Ishikawa (cell line): Measurements from ENCODE around the gene IL36RN.

Experiments
- CEBPB ChIP-seq: IDR thresholded peaks from 2 replicates; pipeline ENCODE4 v1.6.1; 2012
- CREB1 ChIP-seq: IDR thresholded peaks from 2 replicates; pipeline ENCODE4 v1.6.1; 2012; ENCODE audit warnings: low read depth
- EGR1 ChIP-seq: IDR thresholded peaks from 2 replicates; pipeline ENCODE4 v1.6.1; 2012
- EP300 ChIP-seq: IDR thresholded peaks from 2 replicates; pipeline ENCODE4 v1.6.1; 2012; ENCODE audit warnings: borderline replicate concordance
- FOXM1 ChIP-seq: IDR thresholded peaks from 2 replicates; pipeline ENCODE4 v1.6.1; 2012; ENCODE audit warnings: low read depth, borderline replicate concordance
- MAX ChIP-seq: IDR thresholded peaks from 2 replicates; pipeline ENCODE4 v1.6.1; 2012
- NFIC ChIP-seq: IDR thresholded peaks from 2 replicates; pipeline ENCODE4 v1.6.1; 2012
- RAD21 ChIP-seq: IDR thresholded peaks from 2 replicates; pipeline ENCODE4 v1.6.1; 2012; ENCODE audit warnings: low read depth
- TAF1 ChIP-seq: IDR thresholded peaks from 2 replicates; pipeline ENCODE4 v1.6.1; 2012; ENCODE audit warnings: low read depth, mild to moderate bottlenecking
- TCF12 ChIP-seq: IDR thresholded peaks from 2 replicates; pipeline ENCODE4 v1.6.1; 2012; ENCODE audit warnings: low read depth
- TEAD4 ChIP-seq: IDR thresholded peaks from 2 replicates; pipeline ENCODE4 v1.6.1; 2012
- USF1 ChIP-seq: IDR thresholded peaks from 2 replicates; pipeline ENCODE4 v1.6.1; 2012
- YY1 ChIP-seq: IDR thresholded peaks from 2 replicates; pipeline ENCODE4 v1.6.1; 2012; ENCODE audit warnings: low read depth
- ZBTB7A ChIP-seq: IDR thresholded peaks from 2 replicates; pipeline ENCODE4 v1.6.1; 2012; ENCODE audit warnings: low read depth
- TF ChIP-seq, protein P1 (sequence below): IDR thresholded peaks from 2 replicates; pipeline ENCODE4 v1.6.1; 2012; ENCODE audit warnings: low read depth, mild to moderate bottlenecking

IL36RN gene

GRCh38 chr2:113041871-113042270 is 17.1 kb upstream of the IL36RN start:
- no peak for TF ChIP-seq TEAD4
- TF ChIP-seq, protein P1, sequence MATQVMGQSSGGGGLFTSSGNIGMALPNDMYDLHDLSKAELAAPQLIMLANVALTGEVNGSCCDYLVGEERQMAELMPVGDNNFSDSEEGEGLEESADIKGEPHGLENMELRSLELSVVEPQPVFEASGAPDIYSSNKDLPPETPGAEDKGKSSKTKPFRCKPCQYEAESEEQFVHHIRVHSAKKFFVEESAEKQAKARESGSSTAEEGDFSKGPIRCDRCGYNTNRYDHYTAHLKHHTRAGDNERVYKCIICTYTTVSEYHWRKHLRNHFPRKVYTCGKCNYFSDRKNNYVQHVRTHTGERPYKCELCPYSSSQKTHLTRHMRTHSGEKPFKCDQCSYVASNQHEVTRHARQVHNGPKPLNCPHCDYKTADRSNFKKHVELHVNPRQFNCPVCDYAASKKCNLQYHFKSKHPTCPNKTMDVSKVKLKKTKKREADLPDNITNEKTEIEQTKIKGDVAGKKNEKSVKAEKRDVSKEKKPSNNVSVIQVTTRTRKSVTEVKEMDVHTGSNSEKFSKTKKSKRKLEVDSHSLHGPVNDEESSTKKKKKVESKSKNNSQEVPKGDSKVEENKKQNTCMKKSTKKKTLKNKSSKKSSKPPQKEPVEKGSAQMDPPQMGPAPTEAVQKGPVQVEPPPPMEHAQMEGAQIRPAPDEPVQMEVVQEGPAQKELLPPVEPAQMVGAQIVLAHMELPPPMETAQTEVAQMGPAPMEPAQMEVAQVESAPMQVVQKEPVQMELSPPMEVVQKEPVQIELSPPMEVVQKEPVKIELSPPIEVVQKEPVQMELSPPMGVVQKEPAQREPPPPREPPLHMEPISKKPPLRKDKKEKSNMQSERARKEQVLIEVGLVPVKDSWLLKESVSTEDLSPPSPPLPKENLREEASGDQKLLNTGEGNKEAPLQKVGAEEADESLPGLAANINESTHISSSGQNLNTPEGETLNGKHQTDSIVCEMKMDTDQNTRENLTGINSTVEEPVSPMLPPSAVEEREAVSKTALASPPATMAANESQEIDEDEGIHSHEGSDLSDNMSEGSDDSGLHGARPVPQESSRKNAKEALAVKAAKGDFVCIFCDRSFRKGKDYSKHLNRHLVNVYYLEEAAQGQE: no peak
- peak; percentile 57 for TF ChIP-seq RAD21
- TF ChIP-seq CREB1: no peak

GRCh38 chr2:113046465-113046864 is 12.5 kb upstream of the IL36RN start:
- TF ChIP-seq EP300 (no peak), EGR1 (no peak), MAX (no peak), CREB1 (no peak), NFIC (no peak), TEAD4 (no peak), YY1 (no peak), ZBTB7A (no peak)

- TF ChIP-seq FOXM1 (no peak), CEBPB (no peak), YY1 (no peak), TEAD4 (no peak), EP300 (no peak), MAX (no peak)
Measured at GRCh38 chr2:113050921-113051895, 7.8 kb upstream of the IL36RN start.

DNA sequence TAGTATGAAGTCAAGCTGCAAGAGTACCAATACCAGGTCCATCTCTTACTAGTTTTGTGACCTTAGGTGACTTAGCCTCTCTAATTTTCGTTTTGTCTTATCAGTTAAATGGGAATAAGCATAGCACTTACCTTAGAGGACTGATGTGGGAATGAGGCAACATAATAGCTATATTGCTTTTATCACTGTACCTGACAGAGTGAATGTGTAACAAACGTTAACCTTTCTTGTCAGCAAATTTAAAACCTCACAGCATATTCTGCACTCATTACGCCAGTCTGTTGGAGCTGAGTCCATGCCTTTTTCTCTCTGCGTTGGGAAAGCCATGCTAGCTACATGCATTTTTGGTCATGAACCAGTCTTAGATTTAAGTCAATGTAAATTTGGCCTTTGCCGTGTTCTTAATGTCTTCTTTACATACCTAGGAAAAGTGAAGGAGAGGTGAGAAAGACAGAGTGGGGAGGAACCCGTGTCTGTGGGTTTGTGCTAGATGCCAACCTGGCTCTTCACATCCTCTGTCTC is 6.5 kb upstream of the IL36RN start, which contains the start of gene IL36B:
Gene IL36B, minus strand, starts transcription at position 472 of the 522 bp plus-strand sequence.
- no peak for TF ChIP-seq TCF12
- no peak for TF ChIP-seq EGR1
- no peak for TF ChIP-seq CREB1
- TF ChIP-seq MAX: no peak
- TF ChIP-seq, protein P1: no peak
- TF ChIP-seq RAD21: no peak
- TF ChIP-seq TAF1: no peak
- TF ChIP-seq CEBPB: no peak

DNA sequence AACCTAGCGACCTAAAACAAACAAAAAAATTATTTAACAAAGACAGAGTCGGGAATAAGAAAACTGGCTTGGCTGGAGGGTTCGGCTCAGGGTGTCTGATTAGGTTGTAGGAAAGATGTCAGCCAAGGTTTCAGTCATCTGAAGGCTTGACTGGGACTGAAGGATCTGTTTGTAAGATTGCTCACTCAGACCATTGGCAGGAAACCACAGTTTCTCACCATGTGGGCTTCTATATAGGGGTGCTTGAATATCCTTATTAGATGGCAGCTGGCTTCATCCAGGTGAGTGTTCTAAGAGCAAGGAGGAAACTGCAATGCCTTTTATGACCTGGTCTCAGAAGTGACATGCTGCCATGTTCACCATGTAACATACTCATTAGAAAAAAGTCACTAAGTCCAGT is 5.3 kb upstream of the IL36RN start:
- TF ChIP-seq TAF1 (no peak), ZBTB7A (no peak), CREB1 (no peak)

DNA sequence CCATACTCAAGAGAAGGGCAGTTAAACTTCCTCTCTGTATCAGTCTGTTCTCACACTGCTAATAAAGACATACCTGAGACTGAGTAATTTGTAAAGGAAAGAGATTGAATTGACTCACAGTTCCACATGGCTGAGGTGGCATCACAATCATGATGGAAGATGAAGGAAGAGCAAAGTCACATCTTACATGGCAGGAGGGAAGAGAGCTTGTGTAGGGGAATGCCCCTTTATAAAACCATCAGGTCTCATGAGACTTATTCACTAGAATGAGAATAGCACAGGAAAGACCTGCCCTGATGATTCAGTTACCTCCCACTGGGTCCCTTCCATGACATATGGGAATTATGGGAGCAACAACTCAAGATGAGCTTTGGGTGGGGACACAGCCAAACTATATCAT is 4.9 kb upstream of the IL36RN start:
- TF ChIP-seq, protein P1: no peak
- TF ChIP-seq MAX (no peak), NFIC (no peak), USF1 (no peak), CEBPB (no peak), EP300 (no peak), RAD21 (no peak), YY1 (no peak), CREB1 (no peak), ZBTB7A (no peak), TAF1 (no peak), EGR1 (no peak), TCF12 (no peak), FOXM1 (no peak), TEAD4 (no peak)
